ENCODE results near the gene CCDC6. TPM values are rescaled to one million over a fixed set of nuclear protein-coding genes. Genes with fewer than 3 reads are reported as not detected.

Gene CCDC6
- total RNA-seq, 1 experiment from 2014 or later: 37.6 TPM

DNA sequence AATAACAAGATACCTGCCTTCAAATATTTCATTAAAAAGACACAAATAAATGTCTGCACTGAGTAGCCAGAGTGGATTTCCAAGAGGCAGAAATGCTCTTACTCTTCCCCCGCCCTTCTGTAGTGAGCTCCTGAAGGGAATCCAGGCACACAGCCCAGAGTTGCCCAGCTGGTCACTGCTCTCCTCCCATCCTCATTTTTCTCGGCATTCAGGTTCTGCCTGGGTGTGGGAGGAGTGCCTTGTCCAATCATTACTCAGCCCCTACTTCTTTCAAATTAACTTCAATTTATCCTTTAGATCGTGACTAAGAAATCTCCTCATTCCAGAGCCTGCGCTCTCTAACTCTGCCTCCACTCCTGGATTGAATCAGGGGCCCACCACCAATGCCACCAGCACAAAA, 12.2 kb downstream of the CCDC6 start:
- intact Hi-C loops (cut with micrococcal nuclease): no loop called here
- H3K4me1 ChIP-seq (ENCODE audit: insufficient read depth, low read length): peaks cover 17% of the 10 kb centered on the region
- H3K9me3 ChIP-seq (ENCODE audit: low read length): no peaks in the 10 kb centered on the region
- TF ChIP-seq CTCF (conservative IDR thresholded peaks at IDR 0.05; ENCODE audit: low read depth, low read length) (no peak), EZH2phosphoT487 (IDR thresholded peaks at IDR 0.05; ENCODE audit: borderline replicate concordance, low read length) (no peak), EZH2 (IDR thresholded peaks at IDR 0.05; ENCODE audit: low read length, unreplicated experiment) (no peak)
- peak; percentile 97 for ATAC-seq
- no TSS peak for BruUV-seq (replicated peaks)
- H3K27ac ChIP-seq (ENCODE audit: low read length): peak overlapping the region; percentile 17; the same call in 1 of the 2 replicates
- peak; percentile 96 for DNase-seq
- no peak overlapping the region for H3K9ac ChIP-seq (ENCODE audit: low read length)
- peak overlapping the region; percentile 65 for H3K4me2 ChIP-seq (ENCODE audit: low read length)
- no peak overlapping the region for H3K4me3 ChIP-seq (ENCODE audit: low read length)
- no peaks in the 10 kb centered on the region for H3F3A ChIP-seq (ENCODE audit: low read length, unreplicated experiment)
- H2AFZ ChIP-seq (ENCODE audit: low read length): no peak overlapping the region
- ChIA-PET CTCF (no interaction called here), POLR2A (ENCODE audit: unreplicated experiment) (no interaction called here)
- H3K79me2 ChIP-seq (ENCODE audit: low read length): peaks cover 96% of the 10 kb centered on the region
- H4K20me1 ChIP-seq (ENCODE audit: low read length): peaks cover 50% of the 10 kb centered on the region
- no peaks in the 10 kb centered on the region for H3K27me3 ChIP-seq (ENCODE audit: low read length)
- peaks cover 9% of the 10 kb centered on the region; the same call in 1 of the 2 replicates for H3K36me3 ChIP-seq (ENCODE audit: low read depth, low read length)
- H3K9me2 ChIP-seq (replicated peaks; ENCODE audit: low read length): no peaks in the 10 kb centered on the region

DNA sequence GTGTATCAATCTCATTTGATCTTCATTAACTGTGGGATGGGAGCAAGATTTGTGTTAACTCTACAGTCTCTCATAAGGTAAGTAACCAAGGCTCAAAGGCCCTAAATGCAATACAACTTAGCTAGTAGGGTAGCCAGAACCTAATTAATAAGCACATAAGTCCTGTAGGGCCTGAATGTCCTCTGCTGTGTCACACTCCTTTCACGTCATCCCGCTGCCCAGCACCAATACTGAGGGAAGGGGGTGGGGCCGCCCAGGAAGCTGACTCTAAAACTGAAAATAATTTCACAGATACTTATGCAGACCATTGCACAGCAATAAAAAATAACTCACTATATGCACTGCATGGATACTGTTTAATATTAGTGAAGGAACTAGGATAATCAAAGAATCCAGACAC, 13.7 kb downstream of the CCDC6 start:
- H3F3A ChIP-seq (ENCODE audit: low read length, unreplicated experiment): no peaks in the 10 kb centered on the region
- H3K4me3 ChIP-seq (ENCODE audit: low read length): no peak overlapping the region
- intact Hi-C loops (cut with micrococcal nuclease): no loop called here
- no TSS peak for BruUV-seq (replicated peaks)
- H2AFZ ChIP-seq (ENCODE audit: low read length): no peak overlapping the region
- peaks cover 17% of the 10 kb centered on the region for H3K4me1 ChIP-seq (ENCODE audit: insufficient read depth, low read length)
- no peaks in the 10 kb centered on the region for H3K27me3 ChIP-seq (ENCODE audit: low read length)
- H3K27ac ChIP-seq (ENCODE audit: low read length): no peak overlapping the region
- H4K20me1 ChIP-seq (ENCODE audit: low read length): peaks cover 43% of the 10 kb centered on the region
- H3K4me2 ChIP-seq (ENCODE audit: low read length): no peak overlapping the region
- no peak overlapping the region for H3K9ac ChIP-seq (ENCODE audit: low read length)
- CTCF ChIA-PET: no interaction called here
- no peaks in the 10 kb centered on the region for H3K9me3 ChIP-seq (ENCODE audit: low read length)
- ATAC-seq: no peak
- peaks cover 9% of the 10 kb centered on the region; the same call in 1 of the 2 replicates for H3K36me3 ChIP-seq (ENCODE audit: low read depth, low read length)
- H3K9me2 ChIP-seq (replicated peaks; ENCODE audit: low read length): no peaks in the 10 kb centered on the region
- no peak for DNase-seq
- peaks cover 96% of the 10 kb centered on the region for H3K79me2 ChIP-seq (ENCODE audit: low read length)
- TF ChIP-seq EZH2phosphoT487 (IDR thresholded peaks at IDR 0.05; ENCODE audit: borderline replicate concordance, low read length) (no peak), CTCF (conservative IDR thresholded peaks at IDR 0.05; ENCODE audit: low read depth, low read length) (no peak), EZH2 (IDR thresholded peaks at IDR 0.05; ENCODE audit: low read length, unreplicated experiment) (no peak)
- POLR2A ChIA-PET (ENCODE audit: unreplicated experiment): no interaction called here

DNA sequence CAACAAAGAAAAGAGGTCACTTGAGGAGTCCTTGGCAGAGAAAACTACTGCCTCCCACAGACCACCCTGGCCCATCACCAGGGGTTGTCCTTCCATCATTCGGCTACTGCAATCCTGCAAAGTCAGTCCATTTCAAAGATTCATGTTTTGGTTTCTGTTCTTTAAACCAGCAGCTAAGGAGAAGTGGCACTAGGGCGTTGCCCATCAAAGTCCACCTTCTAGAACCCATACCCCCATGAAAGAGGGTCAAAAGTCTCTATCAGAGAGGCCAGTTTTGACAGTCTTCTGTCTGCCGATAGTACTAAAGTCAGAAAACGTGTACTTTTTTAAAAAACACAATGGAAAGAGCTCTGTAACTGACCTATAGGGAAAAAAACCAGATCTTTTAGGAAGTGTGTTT, 14.4 kb downstream of the CCDC6 start:
- DNase-seq: no peak
- H3K9ac ChIP-seq (ENCODE audit: low read length): no peak overlapping the region
- intact Hi-C loops (cut with micrococcal nuclease): no loop called here
- H4K20me1 ChIP-seq (ENCODE audit: low read length): peaks cover 46% of the 10 kb centered on the region
- CTCF ChIA-PET: no interaction called here
- ATAC-seq: no peak
- BruUV-seq (replicated peaks): no TSS peak
- H3K9me3 ChIP-seq (ENCODE audit: low read length): no peaks in the 10 kb centered on the region
- peaks cover 9% of the 10 kb centered on the region; the same call in 1 of the 2 replicates for H3K36me3 ChIP-seq (ENCODE audit: low read depth, low read length)
- no peak overlapping the region for H2AFZ ChIP-seq (ENCODE audit: low read length)
- H3F3A ChIP-seq (ENCODE audit: low read length, unreplicated experiment): no peaks in the 10 kb centered on the region
- H3K4me3 ChIP-seq (ENCODE audit: low read length): no peak overlapping the region
- POLR2A ChIA-PET (ENCODE audit: unreplicated experiment): no interaction called here
- H3K27ac ChIP-seq (ENCODE audit: low read length): no peak overlapping the region
- H3K79me2 ChIP-seq (ENCODE audit: low read length): peaks cover 96% of the 10 kb centered on the region
- no peak overlapping the region for H3K4me2 ChIP-seq (ENCODE audit: low read length)
- peaks cover 17% of the 10 kb centered on the region for H3K4me1 ChIP-seq (ENCODE audit: insufficient read depth, low read length)
- no peak for TF ChIP-seq CTCF (conservative IDR thresholded peaks at IDR 0.05; ENCODE audit: low read depth, low read length)
- no peak for TF ChIP-seq EZH2phosphoT487 (IDR thresholded peaks at IDR 0.05; ENCODE audit: borderline replicate concordance, low read length)
- no peak for TF ChIP-seq EZH2 (IDR thresholded peaks at IDR 0.05; ENCODE audit: low read length, unreplicated experiment)
- H3K9me2 ChIP-seq (replicated peaks; ENCODE audit: low read length): no peaks in the 10 kb centered on the region
- H3K27me3 ChIP-seq (ENCODE audit: low read length): no peaks in the 10 kb centered on the region
